HCT116 (cell line): ENCODE results near the gene CCNC. TPM values are rescaled to one million over a fixed set of nuclear protein-coding genes. Genes with fewer than 3 reads are reported as not detected.

Source experiments
- ATAC-seq: fragments of 200-7000 bp; cut with Tn5 transposase; 2 replicates; pipeline ENCODE4 v1.9.1; 2020; ENCODE audit warnings: mild to moderate bottlenecking, moderate library complexity
- BruUV-seq: library from RNA; stranded (reverse); fragments of 400-500 nt; replicated peaks from 2 replicates; lab custom pipeline; 2021; lab: Mats Ljungman, UMichigan
- CTCF ChIA-PET: fragments of 300-600 bp; sonication (Branson Sonifier 250); formaldehyde crosslinking; loops from one replicate; lab custom pipeline; 2021; ENCODE audit warnings: antibody characterized with exemption; lab: Charles Lee
- POLR2A ChIA-PET: fragments of 300-600, 350-600 bp; sonication (Branson Sonifier 250); formaldehyde crosslinking; loops from one replicate; lab custom pipeline; 2021; ENCODE audit warnings: antibody characterized with exemption; lab: Charles Lee
- RAD21 ChIA-PET, 2 experiments: fragments of 300-600 bp; sonication (Branson Sonifier 250); formaldehyde crosslinking; loops; one replicate each; lab custom pipeline; 2023; ENCODE audit warnings: low total read pairs in 2 of 2; ENCODE audit not compliant: uncharacterized antibody in 2 of 2, unreplicated experiment in 2 of 2, low non-redundant PET in 1 of 2; lab: Charles Lee
- DNase-seq: peaks from one replicate; pipeline ENCODE4 v3.0.0-alpha.2; 2010; ENCODE audit warnings: low read depth, low spot score
- H2AFZ ChIP-seq: fragments of 200-600 bp; shearing (Covaris generic), sonication (generic); 2 replicates; pipeline ENCODE4 v1.6.1; 2017; ENCODE audit warnings: low read depth, mixed run types, mixed read lengths, antibody characterized with exemption, low read length; ENCODE audit not compliant: poor library complexity, severe bottlenecking
- H3K27ac ChIP-seq: 2 replicates; pipeline ENCODE4 v1.5.1; 2012; ENCODE audit warnings: low read depth, low read length
- H3K27me3 ChIP-seq: fragments of 200-600 bp; sonication (generic); 2 replicates; pipeline ENCODE4 v1.6.1; 2016; ENCODE audit warnings: mixed run types, low read length, mixed read lengths; ENCODE audit not compliant: insufficient read depth
- H3K36me3 ChIP-seq, 2 experiments: fragments of 200-500 bp in 1 of 2; fragments of 200-600 bp in 1 of 2; sonication (Bioruptor generic) in 1 of 2; sonication (generic) in 1 of 2; 2 replicates each; pipeline versions ENCODE4 v1.5.1 to v1.6.1; 2014 to 2016; ENCODE audit warnings: low read length in 2 of 2, inconsistent platforms in 1 of 2, mixed read lengths in 1 of 2, mixed run types in 1 of 2; ENCODE audit not compliant: insufficient read depth in 2 of 2, control insufficient read depth in 1 of 2
- H3K4me1 ChIP-seq, 2 experiments: fragments of 200-600 bp in 1 of 2; sonication (generic) in 1 of 2; 2 replicates each; pipeline versions ENCODE4 v1.5.1 to v1.6.1; 2012 to 2017; ENCODE audit warnings: low read length in 2 of 2, inconsistent platforms in 1 of 2, mild to moderate bottlenecking in 1 of 2, mixed read lengths in 1 of 2, mixed run types in 1 of 2, moderate library complexity in 1 of 2; ENCODE audit not compliant: insufficient read depth in 2 of 2, control insufficient read depth in 1 of 2
- H3K4me2 ChIP-seq: fragments of 200-600 bp; sonication (generic); 2 replicates; pipeline ENCODE4 v1.6.1; 2017; ENCODE audit warnings: mixed run types, low read length, mixed read lengths
- H3K4me3 ChIP-seq, 2 experiments: fragments of 200-600 bp in 1 of 2; sonication (generic) in 1 of 2; replicated peaks in 1 of 2; 2 replicates each; pipeline ENCODE4 v1.5.1; 2011 to 2016; ENCODE audit warnings: low read length in 2 of 2, control low read depth in 1 of 2, low read depth in 1 of 2, mild to moderate bottlenecking in 1 of 2, mixed read lengths in 1 of 2, mixed run types in 1 of 2
- H3K79me2 ChIP-seq: fragments of 200-600 bp; sonication (generic); 2 replicates; pipeline ENCODE4 v1.6.1; 2017; ENCODE audit warnings: mild to moderate bottlenecking, mixed run types, low read length, moderate library complexity, mixed read lengths; ENCODE audit not compliant: insufficient read depth
- H3K9ac ChIP-seq: fragments of 200-600 bp; sonication (generic); 2 replicates; pipeline ENCODE4 v1.6.1; 2016; ENCODE audit warnings: low read length, mixed read lengths
- H3K9me2 ChIP-seq: fragments of 200-600 bp; sonication (generic), shearing (Covaris generic); 2 replicates; pipeline ENCODE4 v1.6.1; 2017; ENCODE audit warnings: mixed run types, mild to moderate bottlenecking, moderate library complexity; ENCODE audit not compliant: insufficient read depth
- H3K9me3 ChIP-seq, 2 experiments: fragments of 200-500 bp in 1 of 2; fragments of 200-600 bp in 1 of 2; sonication (Bioruptor generic) in 1 of 2; sonication (generic) in 1 of 2; 2 replicates each; pipeline ENCODE4 v1.6.1; 2014 to 2017; ENCODE audit warnings: low read length in 2 of 2, mixed read lengths in 2 of 2, inconsistent platforms in 1 of 2, low read depth in 1 of 2, mild to moderate bottlenecking in 1 of 2, mixed run types in 1 of 2, moderate library complexity in 1 of 2; ENCODE audit not compliant: control insufficient read depth in 1 of 2, insufficient read depth in 1 of 2
- H4K20me1 ChIP-seq: fragments of 200-600 bp; sonication (generic), shearing (Covaris generic); 2 replicates; pipeline ENCODE4 v1.6.1; 2017; ENCODE audit warnings: mixed run types, mild to moderate bottlenecking, moderate library complexity; ENCODE audit not compliant: insufficient read depth
- CBX3 ChIP-seq: IDR thresholded peaks from 2 replicates; pipeline ENCODE4 v1.6.1; 2012; ENCODE audit warnings: low read depth
- CEBPB ChIP-seq: IDR thresholded peaks from 2 replicates; pipeline ENCODE4 v1.6.1; 2012; ENCODE audit warnings: low read depth
- EGR1 ChIP-seq: IDR thresholded peaks from 2 replicates; pipeline ENCODE4 v1.6.1; 2012; ENCODE audit warnings: low read depth
- ELF1 ChIP-seq: IDR thresholded peaks from 2 replicates; pipeline ENCODE4 v1.6.1; 2012; ENCODE audit warnings: low read depth, borderline replicate concordance
- EZH2 ChIP-seq: fragments of 200-600 bp; sonication (generic); IDR thresholded peaks from 2 replicates; pipeline ENCODE4 v1.6.1; 2017; ENCODE audit warnings: antibody characterized with exemption, mixed run types
- FOSL1 ChIP-seq: IDR thresholded peaks from 2 replicates; pipeline ENCODE4 v1.6.1; 2012; ENCODE audit warnings: low read depth
- JUND ChIP-seq: IDR thresholded peaks from 2 replicates; pipeline ENCODE4 v1.6.1; 2012
- POLR2A ChIP-seq: IDR thresholded peaks from 2 replicates; pipeline ENCODE4 v1.7.0; 2011; ENCODE audit warnings: borderline replicate concordance; ENCODE audit not compliant: insufficient read depth, insufficient read length; ENCODE audit errors: extremely low read depth
- POLR2AphosphoS5 ChIP-seq: IDR thresholded peaks from 2 replicates; pipeline ENCODE4 v1.6.1; 2011; ENCODE audit warnings: mild to moderate bottlenecking, low read depth, low read length, moderate library complexity
- RAD21 ChIP-seq: IDR thresholded peaks from 2 replicates; pipeline ENCODE4 v1.6.1; 2012; ENCODE audit warnings: low read depth, mild to moderate bottlenecking
- SIN3A ChIP-seq: IDR thresholded peaks from 2 replicates; pipeline ENCODE4 v1.6.1; 2012; ENCODE audit warnings: low read depth
- TCF7L2 ChIP-seq: IDR thresholded peaks from 2 replicates; pipeline ENCODE4 v1.7.0; 2011; ENCODE audit warnings: borderline replicate concordance, inconsistent platforms; ENCODE audit not compliant: insufficient read depth, insufficient read length; ENCODE audit errors: extremely low read depth
- ZNF274 ChIP-seq: fragments of 200-500 bp; sonication (Bioruptor generic); IDR thresholded peaks from 2 replicates; pipeline ENCODE4 v1.6.1; 2014; ENCODE audit warnings: mild to moderate bottlenecking, low read depth, low read length, inconsistent platforms
- intact Hi-C: fragments of 100-400 bp; cut with micrococcal nuclease; formaldehyde crosslinking; loops from 2 replicates; pipeline ENCODE4 v1.10.0; 2022
- total RNA-seq: library from RNA; stranded (reverse); gene quantifications from one replicate; pipeline ENCODE4 v1.2.1, GENCODE V29; 2021; ENCODE audit not compliant: unreplicated experiment
- TF ChIP-seq, protein P1 (sequence below): IDR thresholded peaks from 2 replicates; pipeline ENCODE4 v1.6.1; 2012
- TF ChIP-seq, protein P2 (sequence below), 3 experiments: fragments of 200-600 bp in 1 of 3; sonication (generic) in 1 of 3; IDR thresholded peaks in 2 of 3; conservative IDR thresholded peaks in 1 of 3; 2 replicates each; pipeline ENCODE4 v1.5.1; 2012 to 2017; ENCODE audit warnings: low read depth in 2 of 3, low read length in 2 of 3, antibody characterized with exemption in 1 of 3, borderline replicate concordance in 1 of 3, control low read depth in 1 of 3, mild to moderate bottlenecking in 1 of 3, mixed read lengths in 1 of 3, mixed run types in 1 of 3, moderate library complexity in 1 of 3; ENCODE audit not compliant: insufficient read depth in 1 of 3

The CCNC gene
- total RNA-seq, 1 experiment from 2014 or later, result 78.5 TPM

DNA sequence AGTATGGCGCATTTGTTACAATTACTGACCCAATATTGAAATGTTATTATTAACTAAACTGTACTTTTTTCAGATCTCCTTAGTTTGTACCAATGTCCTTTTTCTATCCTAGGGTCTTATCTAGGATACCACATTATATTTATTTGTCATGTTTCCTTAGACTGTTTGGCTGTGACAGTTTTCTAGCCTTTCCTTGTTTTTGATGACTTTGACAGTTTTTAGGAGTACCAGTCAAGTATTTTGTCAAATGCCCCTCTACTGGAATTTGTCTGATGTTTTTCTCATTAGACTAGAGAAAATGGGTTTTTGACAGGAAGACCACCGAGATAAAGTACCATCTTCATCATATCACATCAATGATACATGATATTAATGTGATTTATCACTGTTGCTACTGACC is 14.6 kb downstream of the CCNC start (continued):
- TF ChIP-seq ELF1 (no peak), ZNF274 (no peak), EGR1 (no peak), EZH2 (no peak), FOSL1 (no peak)

DNA sequence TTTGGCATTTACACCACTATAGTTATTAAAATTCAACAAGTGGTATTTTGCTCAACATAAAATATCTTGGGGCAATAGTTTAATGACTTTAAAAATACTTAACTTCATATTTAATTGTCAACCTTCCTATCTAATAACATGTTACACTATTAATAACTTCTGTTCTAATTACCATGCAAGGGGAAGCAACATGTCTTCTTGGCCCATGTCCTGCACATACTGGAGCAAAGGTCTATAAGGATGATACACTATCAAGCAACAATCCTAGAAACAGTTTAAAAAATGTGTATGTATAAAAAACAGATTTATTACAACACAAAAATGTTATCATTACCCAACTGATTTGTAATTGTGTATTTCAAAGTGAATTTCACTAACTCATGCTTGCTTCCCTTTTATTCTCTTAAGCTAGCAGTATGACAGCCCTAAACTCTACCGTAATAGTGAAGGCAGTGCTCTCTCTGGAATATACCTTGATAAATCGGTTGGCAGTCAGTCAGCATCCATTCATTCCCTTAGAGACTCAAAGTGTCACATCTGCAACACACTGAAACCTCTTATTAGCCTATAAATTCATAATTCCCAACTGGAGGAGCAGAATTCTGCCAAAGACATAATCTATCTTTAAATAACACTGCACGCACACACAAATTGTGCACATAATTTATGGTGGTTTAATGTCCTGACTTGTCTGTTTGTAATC is 18.3 kb downstream of the CCNC start:
- BruUV-seq, result no TSS peak

More for the DNA sequence above, 18.3 kb downstream of the CCNC start:
- Histone ChIP-seq H3K9me2 (no peaks in the 10 kb centered on the region), H3K79me2 (peaks cover 40% of the 10 kb centered on the region), H3K4me1 (no peaks in the 10 kb centered on the region), H4K20me1 (no peaks in the 10 kb centered on the region; the same call in none of the 2 replicates), H3K9ac (no peak overlapping the region), H3K4me2 (no peak overlapping the region), H3K27me3 (no peaks in the 10 kb centered on the region), H3K27ac (no peak overlapping the region), H3K9me3 (no peaks in the 10 kb centered on the region), H2AFZ (no peak overlapping the region), H3K36me3 (peaks cover 25 to 34% of the 10 kb centered on the region in 2 experiments), H3K4me3 (no peak overlapping the region)
- DNase-seq (no peak), ATAC-seq (no peak)
- intact Hi-C loops, result no loop called here
- ChIA-PET CTCF (no interaction called here), POLR2A (no interaction called here), RAD21 (no interaction called here)
- TF ChIP-seq, protein P1, sequence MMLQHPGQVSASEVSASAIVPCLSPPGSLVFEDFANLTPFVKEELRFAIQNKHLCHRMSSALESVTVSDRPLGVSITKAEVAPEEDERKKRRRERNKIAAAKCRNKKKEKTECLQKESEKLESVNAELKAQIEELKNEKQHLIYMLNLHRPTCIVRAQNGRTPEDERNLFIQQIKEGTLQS, result no peak
- no peak for TF ChIP-seq ELF1
- TF ChIP-seq CEBPB, result no peak
- TF ChIP-seq, protein P2, sequence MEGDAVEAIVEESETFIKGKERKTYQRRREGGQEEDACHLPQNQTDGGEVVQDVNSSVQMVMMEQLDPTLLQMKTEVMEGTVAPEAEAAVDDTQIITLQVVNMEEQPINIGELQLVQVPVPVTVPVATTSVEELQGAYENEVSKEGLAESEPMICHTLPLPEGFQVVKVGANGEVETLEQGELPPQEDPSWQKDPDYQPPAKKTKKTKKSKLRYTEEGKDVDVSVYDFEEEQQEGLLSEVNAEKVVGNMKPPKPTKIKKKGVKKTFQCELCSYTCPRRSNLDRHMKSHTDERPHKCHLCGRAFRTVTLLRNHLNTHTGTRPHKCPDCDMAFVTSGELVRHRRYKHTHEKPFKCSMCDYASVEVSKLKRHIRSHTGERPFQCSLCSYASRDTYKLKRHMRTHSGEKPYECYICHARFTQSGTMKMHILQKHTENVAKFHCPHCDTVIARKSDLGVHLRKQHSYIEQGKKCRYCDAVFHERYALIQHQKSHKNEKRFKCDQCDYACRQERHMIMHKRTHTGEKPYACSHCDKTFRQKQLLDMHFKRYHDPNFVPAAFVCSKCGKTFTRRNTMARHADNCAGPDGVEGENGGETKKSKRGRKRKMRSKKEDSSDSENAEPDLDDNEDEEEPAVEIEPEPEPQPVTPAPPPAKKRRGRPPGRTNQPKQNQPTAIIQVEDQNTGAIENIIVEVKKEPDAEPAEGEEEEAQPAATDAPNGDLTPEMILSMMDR (IDR thresholded peaks at IDR 0.05 in 2 of 3, conservative IDR thresholded peaks at IDR 0.05 in 1 of 3; ENCODE audit: borderline replicate concordance in 1 of 3, insufficient read depth in 1 of 3, low read depth in 2 of 3, low read length in 2 of 3), result no peak
- TF ChIP-seq EZH2, result no peak
- no peak for TF ChIP-seq FOSL1
- TF ChIP-seq JUND, result no peak
- no peak for TF ChIP-seq POLR2A
- TF ChIP-seq POLR2AphosphoS5, result no peak
- TF ChIP-seq CBX3, result no peak
- TF ChIP-seq RAD21, result no peak
- TF ChIP-seq TCF7L2, result no peak
- TF ChIP-seq SIN3A, result no peak
